UCSD-AML1 (cell line): Measurements from ENCODE around the gene VIPAS39.
"Not testable (repeated sequence)": the region's sequence is repeated elsewhere in the genome, so short reads cannot be mapped to it uniquely, and the experiment has no call there.

Source experiments
- DNase-seq: peaks from one replicate; lab custom pipeline; 2025; ENCODE audit not compliant: unreplicated experiment; lab: John Stamatoyannopoulos, UW

VIPAS39 gene

DNA sequence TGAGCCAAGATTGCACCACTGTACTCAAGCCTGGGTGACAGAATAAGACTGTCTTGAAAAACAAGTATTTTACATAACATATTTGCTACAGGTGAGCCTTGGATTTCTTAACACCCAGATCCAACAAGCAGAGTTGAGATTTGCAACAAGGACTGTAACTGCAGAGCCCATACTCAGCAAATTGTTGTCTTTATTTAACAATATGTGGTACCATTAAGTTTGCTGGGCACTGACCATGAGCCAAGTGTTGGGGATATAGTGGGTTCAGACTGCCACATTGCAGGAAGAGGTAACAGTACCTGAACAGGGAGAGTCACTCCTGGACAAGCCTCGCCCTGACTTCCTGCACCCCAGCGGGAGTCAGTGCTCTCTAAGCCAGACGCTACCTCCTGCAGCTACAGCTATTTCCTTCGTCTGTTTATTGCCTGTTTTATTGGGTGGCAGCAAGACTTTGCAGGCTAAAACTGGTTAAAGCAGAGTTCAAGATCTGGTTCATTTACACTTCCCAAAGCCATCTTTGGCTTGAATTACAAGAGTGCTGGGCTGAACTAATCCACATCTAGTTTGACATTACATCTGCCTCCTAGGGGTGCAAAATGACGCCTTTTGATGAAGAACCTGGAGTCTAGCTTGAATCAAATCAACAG lies 12.9 kb upstream of the VIPAS39 start:
- DNase-seq = no peak

DNA sequence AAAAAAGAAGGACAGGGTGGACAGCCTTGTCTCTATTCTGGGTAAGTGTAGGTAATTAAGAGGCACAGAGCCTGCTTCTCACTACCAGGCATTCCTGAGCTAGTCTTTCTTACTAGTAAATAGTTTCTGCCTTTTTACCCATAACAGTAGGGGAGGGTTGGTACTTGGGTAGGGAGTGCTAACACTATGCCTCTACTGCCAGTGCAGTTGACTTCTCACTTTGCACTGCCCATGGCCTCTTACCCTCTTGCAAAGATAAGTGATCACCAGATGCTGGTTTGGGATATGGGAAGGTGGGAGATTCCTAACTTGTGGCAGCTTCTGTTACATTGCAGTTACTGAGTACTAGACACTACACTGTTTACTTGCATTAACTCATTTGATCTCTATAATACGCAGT lies 12.1 kb upstream of the VIPAS39 start:
- DNase-seq = no peak

DNA sequence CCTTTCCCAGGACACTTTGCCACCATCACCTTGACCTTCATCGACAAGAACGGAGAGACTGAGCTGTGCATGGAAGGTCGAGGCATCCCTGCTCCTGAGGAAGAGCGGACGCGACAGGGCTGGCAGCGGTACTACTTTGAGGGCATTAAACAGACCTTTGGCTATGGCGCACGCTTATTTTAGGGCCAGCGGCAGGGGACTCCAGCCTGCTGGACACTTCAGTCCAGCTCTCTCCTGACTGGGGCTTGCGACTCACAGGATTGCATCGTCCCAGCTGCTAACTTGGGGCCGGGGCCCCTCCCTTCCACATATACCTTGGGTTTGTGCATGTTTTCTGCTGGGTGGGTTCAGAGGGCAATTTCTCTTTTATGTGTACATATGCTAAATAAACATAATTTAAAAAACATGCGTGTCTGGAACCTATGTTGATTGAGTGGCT lies 11.7 kb upstream of the VIPAS39 start:
- DNase-seq = no peak

DNA sequence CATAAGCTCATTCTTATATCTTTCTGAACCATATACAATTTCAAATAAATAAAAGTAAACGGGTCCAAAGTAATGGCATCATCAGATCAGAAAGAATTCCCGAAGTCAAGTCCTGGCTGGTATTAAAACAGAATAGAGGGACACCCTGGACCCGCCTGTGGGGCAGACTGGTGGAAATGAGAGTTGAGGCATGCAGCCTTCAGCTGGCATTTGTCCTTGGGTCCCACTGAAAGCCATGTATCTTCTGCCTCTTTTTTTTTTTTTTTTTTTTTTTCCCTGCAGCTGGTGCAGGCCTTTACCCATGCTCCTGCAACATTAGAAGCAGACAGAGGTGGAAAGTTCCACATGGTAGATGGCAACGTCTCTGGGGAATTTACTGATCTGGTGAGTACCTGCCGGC lies 10.4 kb upstream of the VIPAS39 start:
- DNase-seq = no peak

DNA sequence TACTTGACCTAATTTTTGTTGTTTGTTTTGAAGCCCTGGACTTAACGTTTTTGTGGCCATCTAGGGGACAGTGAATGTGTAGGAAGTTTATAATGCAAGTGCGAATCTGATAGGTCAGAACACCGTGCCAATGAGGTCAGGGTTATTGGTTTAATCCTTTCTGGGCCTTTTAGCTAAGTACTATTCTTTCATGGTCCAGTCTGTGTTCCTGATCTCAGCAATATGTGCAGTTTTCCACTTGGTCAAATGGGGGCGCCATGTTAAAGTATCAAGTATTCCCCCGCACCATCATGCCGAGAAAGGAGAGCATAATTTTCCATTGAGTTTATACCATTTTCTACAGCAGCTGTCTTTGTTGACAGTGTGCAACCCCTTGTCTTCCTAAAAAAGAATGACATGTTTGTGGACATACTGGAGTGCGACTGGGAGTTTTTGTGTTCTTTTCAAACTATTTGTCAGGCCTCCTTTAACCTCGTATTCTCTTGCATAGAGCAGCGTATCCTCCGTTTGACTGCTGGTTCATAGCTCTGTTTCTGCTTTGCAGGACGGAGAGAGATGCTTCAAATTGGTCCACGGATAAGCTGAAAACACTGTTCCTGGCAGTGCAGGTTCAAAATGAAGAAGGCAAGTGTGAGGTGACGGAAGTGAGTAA lies 1.8 kb upstream of the VIPAS39 start:
- peak; percentile 39 for DNase-seq

GRCh38 chr14:77458249-77458950 lies 999 bp upstream of the VIPAS39 start:
- peak; percentile 56 for DNase-seq

GRCh38 chr14:77457115-77457521 lies 283 bp downstream of the VIPAS39 start:
- no peak for DNase-seq

GRCh38 chr14:77455966-77456640 lies 1.3 kb downstream of the VIPAS39 start:
- no peak for DNase-seq

DNA sequence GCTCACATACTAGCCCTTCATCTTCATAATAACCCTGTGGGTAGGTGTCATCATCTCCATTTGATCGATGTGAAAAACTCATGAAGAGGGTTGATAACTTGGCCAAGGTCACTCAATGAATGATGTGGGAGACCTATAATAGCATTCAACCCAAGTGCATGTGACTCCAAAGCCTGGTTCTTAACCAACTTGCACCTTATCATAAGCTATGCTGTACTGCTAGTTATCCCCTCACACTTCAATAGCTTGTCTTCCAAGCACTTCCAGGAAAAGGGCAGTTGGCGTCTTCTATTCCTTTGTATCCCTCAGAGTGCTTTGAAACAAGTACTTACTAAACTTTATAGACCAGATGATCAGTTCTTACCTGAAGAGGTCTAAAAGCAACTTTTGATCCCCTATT lies 15.2 kb downstream of the VIPAS39 start:
- no peak for DNase-seq

GRCh38 chr14:77439861-77440260 lies 17.5 kb downstream of the VIPAS39 start:
- DNase-seq = no peak

- no peak for DNase-seq
Observed at GRCh38 chr14:77438596-77438995, 18.8 kb downstream of the VIPAS39 start.

GRCh38 chr14:77436042-77436441 lies 21.4 kb downstream of the VIPAS39 start:
- DNase-seq = no peak

DNA sequence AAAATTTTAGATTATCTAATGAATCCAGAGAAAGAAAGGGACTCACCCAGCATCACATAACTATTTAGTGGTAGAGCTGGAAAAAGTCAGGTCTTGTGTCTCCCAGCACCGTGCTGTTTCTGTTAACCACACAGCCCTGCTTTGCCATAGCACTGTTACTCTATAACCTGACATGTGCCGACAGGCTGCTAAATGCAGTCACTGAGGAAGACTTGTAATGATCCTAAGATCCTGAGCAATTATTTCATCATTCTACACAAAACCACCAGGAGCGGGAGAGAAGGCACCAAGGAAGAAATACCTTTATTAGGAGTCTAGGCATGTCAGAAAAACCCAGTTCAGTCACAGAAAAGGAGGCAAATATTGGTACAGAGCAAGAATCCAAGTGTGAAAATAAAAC lies 31.0 kb downstream of the VIPAS39 start:
- no peak for DNase-seq

DNA sequence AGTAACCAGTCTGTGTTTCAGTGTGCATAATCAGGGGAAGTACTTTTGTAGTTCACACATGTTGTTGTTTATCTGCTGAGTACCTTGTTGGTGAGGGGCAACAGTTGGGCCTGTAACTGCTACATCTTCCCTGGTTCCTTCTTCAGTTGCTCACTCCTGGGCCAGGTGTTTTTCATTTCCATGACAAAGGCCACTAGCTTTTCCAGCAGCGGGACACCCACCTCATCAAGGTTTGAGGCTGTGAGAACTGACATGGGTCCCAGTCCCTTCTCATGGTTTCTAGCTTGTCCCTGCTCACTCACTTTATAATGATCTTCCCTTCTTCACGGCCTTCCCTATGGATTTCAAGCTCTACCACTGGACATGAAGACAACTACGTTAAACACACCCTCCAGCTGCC lies 32.5 kb downstream of the VIPAS39 start:
- no peak for DNase-seq

GRCh38 chr14:77423423-77423822 lies 34.0 kb downstream of the VIPAS39 start, which contains the start of gene NOXRED1:
TSS of gene NOXRED1 (minus strand) at chr14:77423523. CDS start at chr14:77422889, 634 bp downstream.
- DNase-seq = no peak

DNA sequence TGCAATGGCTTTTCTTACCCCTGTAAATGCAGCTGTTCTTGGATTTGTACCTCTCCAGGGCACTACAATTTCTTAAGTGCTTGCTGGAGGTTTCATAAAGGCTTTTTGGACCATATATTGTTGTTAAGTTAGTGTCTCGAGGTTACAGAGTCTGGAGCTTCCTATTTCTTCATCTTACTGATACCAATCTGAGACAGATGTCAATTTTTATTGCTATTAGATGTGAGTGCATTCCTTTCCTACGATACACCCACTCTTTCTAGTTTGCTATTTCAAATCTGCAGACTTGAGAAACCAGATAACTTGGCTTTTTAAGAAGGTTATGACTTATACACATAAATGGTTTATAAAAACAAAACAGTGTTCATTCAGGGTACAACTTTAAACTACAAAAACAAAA lies 36.2 kb downstream of the VIPAS39 start:
- DNase-seq = no peak

- DNase-seq = no peak
Observed at GRCh38 chr14:77416836-77417235, 40.6 kb downstream of the VIPAS39 start.

GRCh38 chr14:77416098-77416497 lies 41.3 kb downstream of the VIPAS39 start:
- not testable (repeated sequence) for DNase-seq

- not testable (repeated sequence) for DNase-seq
Observed at GRCh38 chr14:77415403-77416030, 41.9 kb downstream of the VIPAS39 start.

DNA sequence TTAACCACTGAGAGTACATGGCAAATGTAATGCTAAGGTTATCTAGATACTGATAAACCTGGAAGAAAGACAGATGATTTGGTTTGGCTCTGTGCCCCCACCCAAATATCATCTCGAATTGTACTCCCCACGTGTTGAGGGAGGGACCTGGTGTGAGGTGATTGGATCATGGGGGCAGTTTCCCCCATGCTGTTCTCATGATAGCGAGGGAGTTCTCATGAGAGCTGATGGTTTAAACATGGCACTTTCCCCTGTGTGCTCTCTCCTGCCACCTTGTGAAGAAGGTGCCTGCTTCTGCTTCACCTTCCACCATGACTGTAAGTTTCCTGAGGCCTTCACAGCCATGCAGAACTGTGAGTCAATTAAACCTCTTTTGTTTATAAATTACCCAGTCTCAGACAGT lies 48.3 kb downstream of the VIPAS39 start:
- DNase-seq = peak; percentile 17

DNA sequence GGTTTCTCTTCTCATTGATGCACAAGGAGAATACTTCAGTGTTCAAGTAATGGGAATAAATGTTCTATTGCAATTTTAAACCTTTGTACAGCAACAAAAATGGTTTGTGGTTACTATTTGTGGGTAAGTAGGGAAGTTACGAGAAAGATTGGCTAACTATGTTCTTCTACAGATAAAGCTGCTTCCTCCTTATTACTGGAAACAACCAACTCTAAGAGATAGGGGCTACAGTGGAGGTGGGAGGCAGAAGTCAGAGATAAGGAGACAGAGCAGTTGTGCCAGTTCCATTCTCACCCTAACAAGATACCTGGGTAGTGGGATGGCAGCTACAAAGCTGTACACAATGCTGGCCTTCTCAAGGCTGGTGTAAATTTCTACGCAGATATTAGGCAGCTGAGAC lies 50.2 kb downstream of the VIPAS39 start:
- peak; percentile 30 for DNase-seq
